Neutrophil (primary cell): Measurements from ENCODE around the gene KIF3C.

ENCODE experiments used
- H3K27ac ChIP-seq: fragments of 200-600 bp; sonication (generic); 2 replicates; pipeline ENCODE4 v1.5.1; 2016; ENCODE audit warnings: mild to moderate bottlenecking, moderate library complexity
- H3K27me3 ChIP-seq: fragments of 200-600 bp; sonication (generic); 2 replicates; pipeline ENCODE4 v1.6.0; 2016; ENCODE audit warnings: mild to moderate bottlenecking
- H3K36me3 ChIP-seq: fragments of 200-600 bp; sonication (generic); 2 replicates; pipeline ENCODE4 v1.5.1; 2017
- H3K4me1 ChIP-seq, 2 experiments: fragments of 200-600 bp in 1 of 2; sonication (generic) in 1 of 2; 1 replicate in 1 of 2; 2 replicates in 1 of 2; pipeline versions ENCODE4 v1.5.1 to v1.6.1; 2013 to 2016; ENCODE audit warnings: low read depth in 1 of 2, low read length in 1 of 2, mild to moderate bottlenecking in 1 of 2, moderate library complexity in 1 of 2; ENCODE audit not compliant: control insufficient read depth in 1 of 2, insufficient read depth in 1 of 2
- H3K4me3 ChIP-seq, 2 experiments: fragments of 200-600 bp in 1 of 2; sonication (generic) in 1 of 2; 1 replicate in 1 of 2; 2 replicates in 1 of 2; pipeline ENCODE4 v1.5.1; 2013 to 2016; ENCODE audit warnings: low read depth in 1 of 2, low read length in 1 of 2, mild to moderate bottlenecking in 1 of 2, moderate library complexity in 1 of 2
- H3K9me3 ChIP-seq: fragments of 200-600 bp; sonication (generic); 2 replicates; pipeline ENCODE4 v1.5.1; 2016
- CTCF ChIP-seq: fragments of 200-600 bp; sonication (generic); IDR thresholded peaks from 2 replicates; pipeline ENCODE4 v1.5.1; 2016; ENCODE audit warnings: antibody characterized with exemption

KIF3C gene

DNA sequence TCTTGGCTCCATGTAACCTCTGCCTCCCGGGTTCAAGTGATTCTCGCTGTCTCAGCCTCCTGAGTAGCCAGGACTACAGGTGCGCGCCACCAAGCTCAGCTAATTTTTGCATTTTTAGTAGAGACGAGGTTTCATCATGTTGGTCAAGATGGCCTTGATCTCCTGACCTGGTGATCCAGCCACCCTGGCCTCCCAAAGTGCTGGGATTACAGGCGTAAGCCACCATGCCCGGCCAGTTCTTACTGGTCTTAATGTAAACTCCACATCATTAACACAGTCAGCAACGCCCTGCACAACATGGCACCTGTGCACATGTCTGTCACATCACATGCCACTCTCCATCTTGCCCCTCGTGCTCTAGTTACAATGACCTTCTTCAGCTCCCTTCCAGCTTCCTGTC lies 5.8 kb upstream of the KIF3C start:
- no peaks in the 10 kb centered on the region for H3K36me3 ChIP-seq
- TF ChIP-seq CTCF = no peak
- H3K27ac ChIP-seq = no peak overlapping the region
- no peak overlapping the region for H3K4me3 ChIP-seq
- no peaks in the 10 kb centered on the region for H3K9me3 ChIP-seq
- H3K4me1 ChIP-seq = peaks cover 25 to 30% of the 10 kb centered on the region in 2 experiments
- H3K27me3 ChIP-seq = no peaks in the 10 kb centered on the region

- H3K36me3 ChIP-seq = no peaks in the 10 kb centered on the region
- H3K27ac ChIP-seq = no peak overlapping the region
- no peaks in the 10 kb centered on the region for H3K27me3 ChIP-seq
- peaks cover 20 to 42% of the 10 kb centered on the region in 2 experiments for H3K4me1 ChIP-seq
- H3K9me3 ChIP-seq = no peaks in the 10 kb centered on the region
- no peak overlapping the region for H3K4me3 ChIP-seq
- no peak for TF ChIP-seq CTCF
Measured at GRCh38 chr2:25983735-25984134, 1.4 kb upstream of the KIF3C start.

GRCh38 chr2:25982968-25983280 lies 627 bp upstream of the KIF3C start:
- H3K4me3 ChIP-seq = peak overlapping the region; percentile 79 to 96
- peak overlapping the region; percentile 80 for H3K27ac ChIP-seq
- H3K9me3 ChIP-seq = no peaks in the 10 kb centered on the region
- no peak for TF ChIP-seq CTCF
- peaks cover 20 to 47% of the 10 kb centered on the region in 2 experiments for H3K4me1 ChIP-seq
- no peaks in the 10 kb centered on the region for H3K27me3 ChIP-seq
- H3K36me3 ChIP-seq = no peaks in the 10 kb centered on the region

- Histone ChIP-seq H3K36me3 (no peaks in the 10 kb centered on the region), H3K9me3 (no peaks in the 10 kb centered on the region), H3K27ac (peak overlapping the region; percentile 80), H3K4me3 (peak overlapping the region; percentile 79 to 96), H3K4me1 (peaks cover 20 to 59% of the 10 kb centered on the region in 2 experiments), H3K27me3 (no peaks in the 10 kb centered on the region)
- TF ChIP-seq CTCF = no peak
Measured at GRCh38 chr2:25981596-25982272, 563 bp downstream of the KIF3C start.

GRCh38 chr2:25980951-25981350 lies 1.3 kb downstream of the KIF3C start:
- no peaks in the 10 kb centered on the region for H3K9me3 ChIP-seq
- TF ChIP-seq CTCF = no peak
- H3K4me3 ChIP-seq = peak overlapping the region in 1 of 2 experiments; percentile 79
- H3K36me3 ChIP-seq = peaks cover 1% of the 10 kb centered on the region
- H3K27ac ChIP-seq = no peak overlapping the region
- H3K4me1 ChIP-seq = peaks cover 20 to 59% of the 10 kb centered on the region in 2 experiments
- no peaks in the 10 kb centered on the region for H3K27me3 ChIP-seq
